CD4-positive, alpha-beta T cell treated with Interleukin-10 for 1 hour (primary cell): ENCODE measurements around the gene CENPB.
"Not testable (repeated sequence)": the region's sequence is repeated elsewhere in the genome, so short reads cannot be mapped to it uniquely, and the experiment has no call there.

Experiments
- DNase-seq: peaks from one replicate; pipeline ENCODE4 v3.0.0-alpha.2; 2020

The CENPB gene

GRCh38 chr20:3786665-3787323 is at the start of gene CENPB:
Gene CENPB, minus strand, starts transcription at chr20:3786740. Its CDS starts 257 bp downstream, at chr20:3786483.
- DNase-seq = peak; percentile 92

- no peak for DNase-seq
Observed at GRCh38 chr20:3836132-3836531, 49.6 kb upstream of the CENPB start.

- not testable (repeated sequence) for DNase-seq
Observed at GRCh38 chr20:3829891-3830290, 43.4 kb upstream of the CENPB start.

GRCh38 chr20:3828798-3829197 is 42.3 kb upstream of the CENPB start:
- DNase-seq = no peak

GRCh38 chr20:3826420-3826819 is 39.9 kb upstream of the CENPB start:
- DNase-seq = no peak

- no peak for DNase-seq
Observed at GRCh38 chr20:3825526-3825925, 39.0 kb upstream of the CENPB start.

GRCh38 chr20:3823881-3824280 is 37.3 kb upstream of the CENPB start:
- no peak for DNase-seq

- no peak for DNase-seq
Observed at GRCh38 chr20:3821996-3822395, 35.5 kb upstream of the CENPB start.

- no peak for DNase-seq
Observed at GRCh38 chr20:3820901-3821727, 34.6 kb upstream of the CENPB start.

GRCh38 chr20:3820048-3820900 is 33.7 kb upstream of the CENPB start, which contains the start of gene AP5S1:
Gene AP5S1, plus strand, starts transcription at chr20:3820547. Its CDS starts 1,571 bp downstream, at chr20:3822118.
- DNase-seq = peak; percentile 93

GRCh38 chr20:3819411-3820047 is 33.0 kb upstream of the CENPB start:
- DNase-seq = no peak

- peak; percentile 38 for DNase-seq
Observed at GRCh38 chr20:3818155-3819151, 31.9 kb upstream of the CENPB start.

- peak; percentile 57 for DNase-seq
Observed at GRCh38 chr20:3815703-3816315, 29.3 kb upstream of the CENPB start.

- no peak for DNase-seq
Observed at GRCh38 chr20:3814928-3815495, 28.5 kb upstream of the CENPB start.

GRCh38 chr20:3813848-3814581 is 27.5 kb upstream of the CENPB start:
- DNase-seq = peak; percentile 34

- no peak for DNase-seq
Observed at GRCh38 chr20:3812975-3813847, 26.7 kb upstream of the CENPB start.

- no peak for DNase-seq
Observed at GRCh38 chr20:3812259-3812681, 25.7 kb upstream of the CENPB start.

- DNase-seq = peak; percentile 92
Observed at GRCh38 chr20:3811467-3812258, 25.1 kb upstream of the CENPB start.
